CD4-positive, alpha-beta T cell treated with Interleukin-6 for 4 hours (primary cell): ENCODE results near the gene CHKA.
A peak's percentile ranks its signal among the peaks of the same experiment; 100 is the strongest.

Source experiments
- DNase-seq: peaks from one replicate; pipeline ENCODE4 v3.0.0-alpha.2; 2020; ENCODE audit warnings: mixed read lengths

The CHKA gene

GRCh38 chr11:68142441-68143309, 21.5 kb upstream of the CHKA start:
- no peak for DNase-seq

DNA sequence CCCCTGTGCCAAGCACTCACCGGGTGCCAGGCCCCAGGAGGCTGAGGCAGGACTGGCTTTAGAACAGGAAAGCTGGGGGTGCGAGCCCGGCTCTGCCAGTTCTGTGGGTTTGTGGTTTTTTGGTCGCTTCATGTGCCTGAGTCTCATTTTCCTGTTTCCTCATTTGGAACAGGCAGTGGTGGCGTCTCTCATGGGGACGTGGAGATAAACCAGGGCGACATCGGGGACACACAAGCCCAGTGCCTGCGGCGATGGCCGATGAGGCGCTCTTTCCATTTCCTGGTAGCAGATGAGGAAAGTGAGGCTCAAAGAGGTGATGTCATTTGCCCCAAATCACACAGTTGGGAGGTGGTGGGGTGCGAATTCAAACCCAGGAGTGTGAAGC, 20.8 kb upstream of the CHKA start:
- DNase-seq = peak; percentile 29

- DNase-seq = no peak
These were observed 20.2 kb upstream of the CHKA start for GRCh38 chr11:68141246-68142027.

DNA sequence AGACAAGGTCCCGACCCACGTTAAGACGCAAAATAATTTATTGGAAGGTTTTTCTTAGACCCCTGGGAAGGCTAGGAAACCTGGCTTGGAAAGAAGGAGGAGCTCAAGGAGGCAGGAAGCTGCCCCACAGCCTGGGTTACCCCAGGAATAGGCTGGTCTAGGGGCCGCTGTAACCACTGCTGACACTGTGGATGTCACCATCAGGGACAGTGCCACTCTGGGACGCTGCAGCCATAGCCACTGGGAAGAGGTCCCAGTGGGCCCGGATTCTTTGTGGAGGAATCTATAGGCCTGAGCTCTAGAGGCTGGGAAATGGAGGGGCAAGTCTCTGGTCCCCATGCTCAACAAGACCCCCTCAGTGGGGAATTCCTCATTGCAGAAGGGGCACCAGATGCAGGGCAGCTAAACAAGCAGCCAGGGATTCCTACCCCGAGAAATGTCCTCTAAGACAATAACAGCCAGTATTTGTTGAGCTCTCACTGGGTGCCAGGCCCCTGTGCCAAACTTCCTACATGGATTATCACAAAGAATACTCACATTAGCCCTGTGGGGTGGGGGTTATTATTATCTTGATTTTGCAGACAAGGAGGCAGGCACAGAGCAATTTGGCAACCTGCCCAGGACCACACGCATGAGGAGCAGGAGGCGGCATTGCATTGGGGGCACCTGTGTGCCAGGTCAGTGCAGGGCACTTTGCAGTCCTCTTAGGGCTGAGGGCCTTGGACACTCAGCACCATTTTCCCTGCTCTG, 19.5 kb upstream of the CHKA start:
- no peak for DNase-seq

GRCh38 chr11:68138237-68138636, 17.0 kb upstream of the CHKA start:
- no peak for DNase-seq

GRCh38 chr11:68137833-68138232, 16.6 kb upstream of the CHKA start:
- DNase-seq = no peak

DNA sequence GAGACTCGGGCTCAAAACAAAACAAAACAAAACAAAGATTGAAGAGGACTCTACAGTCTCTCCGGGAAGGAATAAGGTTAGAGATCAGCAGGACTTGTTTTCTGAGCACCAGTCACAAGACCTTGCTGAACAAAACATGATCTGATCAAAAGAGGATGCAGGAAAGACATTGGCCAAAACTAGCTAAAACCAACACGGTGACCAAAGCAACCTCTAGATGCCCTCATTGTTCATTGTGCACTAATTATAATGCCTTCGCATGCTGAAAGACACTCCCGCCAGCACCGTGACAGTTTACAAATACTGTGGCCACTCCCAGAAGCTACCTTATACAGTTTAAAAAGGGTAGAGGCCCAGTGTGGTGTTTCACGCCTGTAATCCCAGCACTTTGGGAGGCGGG, 15.7 kb upstream of the CHKA start:
- DNase-seq = no peak

GRCh38 chr11:68135161-68135560, 14.0 kb upstream of the CHKA start:
- no peak for DNase-seq

- no peak for DNase-seq
These were observed 12.6 kb upstream of the CHKA start for GRCh38 chr11:68133761-68134160.

GRCh38 chr11:68130121-68130520, 8.9 kb upstream of the CHKA start:
- no peak for DNase-seq

- no peak for DNase-seq
These were observed 7.6 kb upstream of the CHKA start for GRCh38 chr11:68128682-68129327.

- DNase-seq = no peak
These were observed 6.8 kb upstream of the CHKA start for GRCh38 chr11:68127714-68128681.

- no peak for DNase-seq
These were observed 4.0 kb upstream of the CHKA start for GRCh38 chr11:68125164-68125563.

GRCh38 chr11:68122936-68123539, 1.9 kb upstream of the CHKA start:
- DNase-seq = no peak

GRCh38 chr11:68120273-68121066, 718 bp downstream of the CHKA start:
- DNase-seq = peak; percentile 56

DNA sequence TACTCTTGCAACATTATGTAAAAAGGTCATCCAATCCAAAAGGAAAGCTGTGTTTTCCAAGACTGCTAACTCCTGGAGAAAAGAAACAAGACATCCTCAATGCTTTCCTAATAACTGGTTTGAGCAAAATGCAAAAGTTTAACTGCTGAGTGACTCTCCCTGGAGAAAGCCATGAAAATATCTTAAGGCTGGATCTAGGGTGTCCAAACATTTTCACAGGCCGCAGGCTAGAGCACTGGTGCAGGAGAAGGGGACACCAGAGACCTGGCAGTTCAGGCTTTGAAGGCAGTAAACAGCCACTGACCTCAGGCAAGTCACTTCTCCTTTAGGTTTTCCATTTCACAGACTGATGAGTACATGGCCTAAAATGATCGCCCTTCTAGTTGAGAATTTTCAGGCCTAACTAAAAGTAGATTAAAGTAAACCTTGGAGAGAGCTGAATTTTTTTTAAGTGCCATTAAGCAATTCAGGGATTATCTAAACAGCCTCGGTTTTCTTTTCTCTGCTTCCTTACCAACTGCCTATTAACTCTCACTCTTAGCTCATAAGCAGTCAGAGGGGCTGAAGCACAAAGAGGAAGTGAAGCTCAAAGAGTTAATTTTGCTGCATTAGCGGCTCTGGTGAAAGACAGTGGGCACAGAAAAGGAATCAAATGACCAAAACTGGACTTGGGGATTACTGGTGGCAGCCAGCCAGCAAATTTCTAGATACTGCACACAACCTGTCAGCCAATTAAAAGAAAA, 2.3 kb downstream of the CHKA start:
- no peak for DNase-seq

DNA sequence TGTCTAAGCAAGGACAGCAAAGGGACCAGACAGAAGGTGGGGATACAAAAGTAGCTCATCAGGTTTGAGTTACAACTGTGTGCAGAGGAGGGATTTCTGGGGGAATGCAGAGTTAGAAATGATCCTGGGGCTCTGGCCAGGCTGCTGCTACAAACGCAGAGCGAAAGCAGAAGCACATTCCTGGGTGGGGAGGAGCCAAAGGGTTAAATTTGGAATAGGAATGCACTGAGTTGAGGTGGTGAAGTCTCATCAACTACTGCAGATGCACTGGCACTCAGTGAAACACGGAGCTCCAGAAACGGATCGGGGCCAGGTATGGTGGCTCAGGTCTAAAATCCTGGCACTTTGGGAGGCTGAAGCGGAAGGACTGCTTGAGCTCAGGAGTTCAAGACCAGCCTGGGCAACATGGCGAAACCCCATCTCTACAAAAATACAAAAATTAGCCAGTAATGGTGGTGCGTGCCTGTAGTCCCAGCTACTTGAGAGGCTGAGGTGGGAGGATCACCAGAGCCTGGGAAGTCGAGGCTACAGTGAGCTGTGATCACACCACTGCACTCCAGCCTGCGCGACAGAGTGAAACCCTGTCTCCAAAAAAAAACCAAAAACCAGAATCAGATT, 3.2 kb downstream of the CHKA start:
- DNase-seq = no peak

- no peak for DNase-seq
These were observed 4.2 kb downstream of the CHKA start for GRCh38 chr11:68116974-68117373.

DNA sequence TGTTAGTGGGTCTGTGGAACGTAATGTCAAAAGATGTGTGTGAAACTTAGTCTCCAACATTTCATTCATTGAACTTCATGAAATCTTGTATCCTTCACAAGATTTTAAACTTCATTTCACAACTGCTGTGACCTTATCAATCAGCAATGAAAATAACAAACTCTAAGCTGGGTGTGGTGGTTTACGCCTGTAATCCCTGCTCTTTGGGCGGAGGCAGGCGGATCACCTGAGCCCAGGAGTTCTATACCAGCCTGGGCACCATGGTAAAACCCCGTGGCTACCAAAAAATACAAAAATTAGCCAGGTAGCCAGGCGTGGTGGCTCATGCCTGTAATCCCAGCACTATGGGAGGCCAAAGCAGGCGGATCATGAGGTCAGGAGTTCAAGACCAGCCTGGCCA, 5.1 kb downstream of the CHKA start:
- no peak for DNase-seq
